ENCODE data around the gene NEB.

- TF ChIP-seq, protein P1, sequence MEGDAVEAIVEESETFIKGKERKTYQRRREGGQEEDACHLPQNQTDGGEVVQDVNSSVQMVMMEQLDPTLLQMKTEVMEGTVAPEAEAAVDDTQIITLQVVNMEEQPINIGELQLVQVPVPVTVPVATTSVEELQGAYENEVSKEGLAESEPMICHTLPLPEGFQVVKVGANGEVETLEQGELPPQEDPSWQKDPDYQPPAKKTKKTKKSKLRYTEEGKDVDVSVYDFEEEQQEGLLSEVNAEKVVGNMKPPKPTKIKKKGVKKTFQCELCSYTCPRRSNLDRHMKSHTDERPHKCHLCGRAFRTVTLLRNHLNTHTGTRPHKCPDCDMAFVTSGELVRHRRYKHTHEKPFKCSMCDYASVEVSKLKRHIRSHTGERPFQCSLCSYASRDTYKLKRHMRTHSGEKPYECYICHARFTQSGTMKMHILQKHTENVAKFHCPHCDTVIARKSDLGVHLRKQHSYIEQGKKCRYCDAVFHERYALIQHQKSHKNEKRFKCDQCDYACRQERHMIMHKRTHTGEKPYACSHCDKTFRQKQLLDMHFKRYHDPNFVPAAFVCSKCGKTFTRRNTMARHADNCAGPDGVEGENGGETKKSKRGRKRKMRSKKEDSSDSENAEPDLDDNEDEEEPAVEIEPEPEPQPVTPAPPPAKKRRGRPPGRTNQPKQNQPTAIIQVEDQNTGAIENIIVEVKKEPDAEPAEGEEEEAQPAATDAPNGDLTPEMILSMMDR (IDR thresholded peaks at IDR 0.05): no peak
- TF ChIP-seq POLR2A (IDR thresholded peaks at IDR 0.05) (no peak), POLR2AphosphoS5 (IDR thresholded peaks at IDR 0.05) (no peak), EP300 (IDR thresholded peaks at IDR 0.05; ENCODE audit: low read depth) (no peak)
Observed at GRCh38 chr2:151729837-151730236, 4.4 kb downstream of the NEB start.

Data from transverse colon (tissue), 4 donors.